ENCODE data around the gene NUP133. TPM values are rescaled to one million over a fixed set of nuclear protein-coding genes. Genes with fewer than 3 reads are reported as not detected.
"Not testable (repeated sequence)": the region's sequence is repeated elsewhere in the genome, so short reads cannot be mapped to it uniquely, and the experiment has no call there.

The NUP133 gene
- total RNA-seq, 4 donors from 2014 or later = 18.6 to 40.5 (median 24.6) TPM

DNA sequence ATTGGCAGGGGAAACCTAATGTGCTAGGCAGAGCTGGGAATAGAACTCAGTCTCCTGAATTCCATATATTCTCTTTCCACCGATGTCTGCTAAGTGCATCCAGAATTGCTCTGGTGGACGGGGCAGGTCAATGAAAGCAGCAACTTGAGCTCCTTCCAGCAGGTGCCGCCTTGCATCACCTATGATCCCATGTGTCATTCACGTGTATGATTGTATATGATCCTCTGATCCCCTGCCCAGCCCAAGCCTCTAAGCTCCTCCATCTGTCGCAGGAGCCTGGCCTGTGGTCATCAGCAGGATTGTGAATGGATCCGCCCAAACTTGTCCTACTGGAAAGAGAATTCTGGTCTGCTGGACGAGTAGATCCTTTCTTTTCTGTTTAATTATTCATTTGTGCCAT lies 87.4 kb downstream of the NUP133 start:
- TF ChIP-seq, protein P1, sequence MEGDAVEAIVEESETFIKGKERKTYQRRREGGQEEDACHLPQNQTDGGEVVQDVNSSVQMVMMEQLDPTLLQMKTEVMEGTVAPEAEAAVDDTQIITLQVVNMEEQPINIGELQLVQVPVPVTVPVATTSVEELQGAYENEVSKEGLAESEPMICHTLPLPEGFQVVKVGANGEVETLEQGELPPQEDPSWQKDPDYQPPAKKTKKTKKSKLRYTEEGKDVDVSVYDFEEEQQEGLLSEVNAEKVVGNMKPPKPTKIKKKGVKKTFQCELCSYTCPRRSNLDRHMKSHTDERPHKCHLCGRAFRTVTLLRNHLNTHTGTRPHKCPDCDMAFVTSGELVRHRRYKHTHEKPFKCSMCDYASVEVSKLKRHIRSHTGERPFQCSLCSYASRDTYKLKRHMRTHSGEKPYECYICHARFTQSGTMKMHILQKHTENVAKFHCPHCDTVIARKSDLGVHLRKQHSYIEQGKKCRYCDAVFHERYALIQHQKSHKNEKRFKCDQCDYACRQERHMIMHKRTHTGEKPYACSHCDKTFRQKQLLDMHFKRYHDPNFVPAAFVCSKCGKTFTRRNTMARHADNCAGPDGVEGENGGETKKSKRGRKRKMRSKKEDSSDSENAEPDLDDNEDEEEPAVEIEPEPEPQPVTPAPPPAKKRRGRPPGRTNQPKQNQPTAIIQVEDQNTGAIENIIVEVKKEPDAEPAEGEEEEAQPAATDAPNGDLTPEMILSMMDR (IDR thresholded peaks at IDR 0.05) = no peak
- ATAC-seq (ENCODE audit: low FRiP score) (no peak), DNase-seq (ENCODE audit: low spot score) (no peak)

DNA sequence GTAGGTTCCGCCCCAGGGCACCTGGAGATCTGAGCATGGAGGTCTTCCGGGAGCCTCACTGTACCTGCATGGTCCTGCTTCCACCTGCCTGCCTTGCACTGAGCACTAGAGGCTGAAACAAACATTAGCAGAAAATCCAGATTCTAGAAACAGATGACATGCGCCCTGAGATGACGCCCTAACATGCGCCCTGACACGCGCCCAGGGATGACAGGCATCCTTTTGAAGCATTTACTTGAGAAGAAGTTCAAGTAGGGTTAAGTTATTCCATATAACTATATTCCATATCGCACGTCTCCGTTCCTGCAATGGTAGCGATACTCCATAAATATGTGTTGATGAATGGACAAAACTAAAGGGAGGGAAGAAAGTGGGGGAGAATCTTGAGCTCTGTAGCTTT lies 87.9 kb downstream of the NUP133 start:
- TF ChIP-seq, protein P1 (IDR thresholded peaks at IDR 0.05) = no peak
- no peak for DNase-seq (ENCODE audit: low spot score)
- no peak for ATAC-seq (ENCODE audit: low FRiP score)

DNA sequence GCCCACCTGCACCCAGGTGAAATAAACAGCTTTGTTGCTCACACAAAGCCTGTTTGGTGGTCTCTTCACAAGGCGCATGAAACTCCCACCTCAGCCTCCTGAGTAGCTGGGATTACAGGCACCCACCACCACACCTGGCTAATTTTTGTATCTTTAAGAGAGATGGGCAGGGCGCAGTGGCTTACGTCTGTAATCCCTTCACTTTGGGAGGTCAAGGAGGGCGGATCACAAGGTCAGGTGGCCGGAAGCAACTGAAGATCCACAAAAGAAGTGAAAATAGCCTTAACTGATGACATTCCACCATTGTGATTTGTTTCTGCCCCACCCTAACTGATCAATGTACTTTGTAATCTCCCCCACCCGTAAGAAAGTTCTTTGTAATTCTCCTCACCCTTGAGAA lies 89.6 kb downstream of the NUP133 start:
- DNase-seq (ENCODE audit: low spot score); ATAC-seq (ENCODE audit: low FRiP score): not testable (repeated sequence)

DNA sequence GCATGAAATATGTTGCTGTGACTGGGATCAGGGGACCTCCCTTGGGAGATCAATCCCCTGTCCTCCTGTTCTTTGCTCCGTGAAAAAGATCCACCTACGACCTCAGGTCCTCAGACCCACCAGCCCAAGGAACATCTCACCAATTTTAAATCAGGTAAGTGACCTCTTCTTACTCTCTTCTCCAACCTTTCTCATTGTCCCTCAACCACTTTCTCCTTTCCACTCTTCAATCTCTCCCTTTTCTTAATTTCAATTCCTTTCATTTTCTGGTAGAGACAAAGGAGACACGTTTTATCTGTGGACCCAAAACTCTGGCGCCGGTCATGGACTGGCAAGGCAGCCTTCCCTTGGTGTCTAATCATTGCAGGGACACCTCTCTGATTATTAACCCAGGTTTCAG lies 95.3 kb downstream of the NUP133 start:
- not testable (repeated sequence) for ATAC-seq (ENCODE audit: low FRiP score); DNase-seq (ENCODE audit: low spot score)

DNA sequence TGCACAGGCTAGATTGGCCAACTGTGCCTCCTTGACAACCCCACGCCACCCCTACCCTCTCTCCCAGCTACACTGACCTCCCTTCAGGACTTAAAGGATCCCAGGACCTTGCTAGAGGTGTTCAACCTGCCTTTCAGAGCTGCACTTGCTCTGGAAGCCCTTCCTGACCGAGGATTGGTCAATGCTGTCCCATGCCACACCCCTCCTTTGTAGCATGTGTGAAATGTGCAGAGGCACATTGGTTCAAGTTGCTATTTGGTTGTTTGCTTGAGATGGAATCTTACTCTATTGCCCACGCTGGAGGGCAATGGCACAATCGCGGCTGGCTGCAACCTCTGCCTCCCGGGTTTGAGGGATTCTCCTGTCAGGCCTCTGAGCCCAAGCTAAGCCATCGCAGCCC lies 96.1 kb downstream of the NUP133 start:
- no peak for ATAC-seq (ENCODE audit: low FRiP score)
- TF ChIP-seq, protein P1 (IDR thresholded peaks at IDR 0.05) = no peak
- DNase-seq (ENCODE audit: low spot score) = no peak

DNA sequence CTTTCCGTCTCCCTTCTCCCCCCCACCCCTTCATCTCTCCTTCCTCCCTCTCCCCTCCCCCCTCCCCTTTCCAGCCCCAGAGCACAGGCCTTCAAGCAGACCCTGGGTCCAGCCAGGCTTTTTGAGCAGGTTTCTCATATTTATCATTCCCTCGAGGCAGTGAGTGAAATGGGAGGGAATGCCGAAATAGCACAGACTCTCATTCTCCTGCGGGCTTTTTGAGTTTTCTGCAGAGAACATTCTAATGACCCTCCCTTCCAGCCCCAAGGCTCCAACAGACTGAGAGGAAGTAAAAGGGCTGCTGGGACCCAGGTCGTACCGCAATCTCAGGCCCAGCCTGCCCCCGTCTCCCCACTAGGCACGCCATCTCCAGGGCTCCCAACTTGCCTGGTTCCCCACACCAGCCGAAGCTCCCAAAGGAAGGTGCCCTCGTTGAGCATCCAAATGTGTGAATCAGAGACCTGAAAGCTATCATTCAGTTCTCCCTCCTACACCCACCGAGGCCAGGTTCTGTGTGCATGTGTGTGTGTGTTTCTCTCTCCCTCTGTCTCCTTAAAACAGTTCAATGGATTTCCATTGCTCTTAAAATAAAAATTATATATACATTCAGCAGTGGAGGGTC lies 96.6 kb downstream of the NUP133 start:
- ATAC-seq (ENCODE audit: low FRiP score) = no peak
- DNase-seq (ENCODE audit: low spot score) = no peak

DNA sequence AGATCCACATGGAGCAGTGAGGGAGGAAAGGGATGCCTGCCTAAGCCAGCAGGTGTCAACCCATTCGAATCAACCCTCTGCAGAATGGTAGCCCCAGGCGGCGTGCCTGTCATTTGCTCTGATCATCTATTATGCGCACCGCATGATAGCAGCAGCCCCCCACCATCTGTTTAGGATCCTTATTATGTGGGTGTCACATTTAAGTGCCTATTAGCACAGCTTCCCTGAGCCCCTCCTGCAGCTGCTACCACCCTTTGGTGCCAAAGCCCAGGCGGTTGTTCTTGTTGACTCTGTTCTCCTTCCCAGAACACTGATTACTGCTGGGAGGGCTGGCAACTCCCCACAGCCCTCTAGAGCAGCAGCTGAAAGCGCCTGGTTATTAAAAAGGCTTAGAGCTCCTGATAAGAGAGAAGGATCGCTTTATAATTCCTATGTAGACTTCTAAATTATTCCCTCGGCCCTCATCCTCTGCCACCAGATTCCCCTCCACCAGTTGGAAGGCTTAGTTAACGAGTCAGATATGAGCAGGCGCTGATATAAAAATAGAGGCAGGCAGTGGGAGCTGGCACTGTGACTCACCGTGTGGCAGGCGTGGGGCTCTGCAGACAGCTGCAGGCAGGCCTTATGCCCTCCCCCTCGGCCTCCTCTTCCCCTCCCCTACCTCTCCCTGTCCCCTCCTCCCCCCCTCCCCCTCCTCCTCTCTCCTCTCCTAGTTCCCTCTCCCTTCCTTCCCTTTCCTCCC lies 97.3 kb downstream of the NUP133 start:
- peak; percentile 91 for ATAC-seq (ENCODE audit: low FRiP score)
- TF ChIP-seq, protein P1 (IDR thresholded peaks at IDR 0.05) = no peak
- no peak for DNase-seq (ENCODE audit: low spot score)

More for the DNA sequence above, 96.6 kb downstream of the NUP133 start:
- TF ChIP-seq, protein P1 (IDR thresholded peaks at IDR 0.05) = no peak

DNA sequence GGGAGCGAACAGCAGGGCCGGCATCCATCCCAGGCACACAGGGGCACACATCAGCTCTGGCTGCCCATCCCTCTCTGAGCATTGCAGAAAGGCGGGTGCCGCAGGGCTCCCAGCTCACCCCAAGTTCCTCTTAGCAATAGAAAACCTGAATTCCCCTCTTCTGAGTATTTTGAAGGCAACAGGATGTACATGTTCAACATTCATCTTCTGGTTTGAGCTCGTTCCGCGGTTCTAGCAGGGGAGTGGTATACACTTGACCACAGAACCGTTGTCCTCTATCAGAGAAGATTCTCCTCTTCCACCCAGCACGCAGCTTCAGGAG lies 97.8 kb downstream of the NUP133 start:
- ATAC-seq (ENCODE audit: low FRiP score) = no peak
- TF ChIP-seq, protein P1 (IDR thresholded peaks at IDR 0.05) = no peak
- DNase-seq (ENCODE audit: low spot score) = no peak
